ENCODE data around the gene TMEM229B.

DNA sequence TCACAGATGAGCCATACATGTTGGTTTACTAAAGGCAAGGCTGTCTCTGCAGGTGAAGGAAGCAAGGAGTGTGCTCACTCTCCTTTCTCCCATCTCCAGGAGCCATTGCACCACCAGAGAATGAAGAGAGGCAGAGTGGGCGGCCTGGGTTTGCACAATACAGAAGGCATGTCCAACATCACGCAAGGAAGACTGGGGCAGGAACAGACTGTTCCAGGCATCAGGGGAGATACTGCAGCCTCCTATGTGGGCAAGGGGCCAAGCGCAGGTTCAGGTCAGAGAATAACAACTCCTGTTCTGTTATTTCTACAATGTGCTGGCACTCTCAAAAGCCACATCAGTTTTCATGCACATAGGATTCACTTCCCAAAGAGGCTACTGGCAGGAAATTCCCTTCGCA, 1.7 kb upstream of the TMEM229B start:
- TF ChIP-seq CTCF (IDR thresholded peaks at IDR 0.05): no peak
- TF ChIP-seq EP300 (IDR thresholded peaks at IDR 0.05): no peak
- TF ChIP-seq POLR2A (IDR thresholded peaks at IDR 0.05): no peak
